Keratinocyte (primary cell): Measurements from ENCODE around the gene IL17REL. TPM values are rescaled to one million over a fixed set of nuclear protein-coding genes. Genes with fewer than 3 reads are reported as not detected.

Source experiments
- DNase-seq: peaks from one replicate; pipeline ENCODE4 v3.0.0-alpha.2; 2011; ENCODE audit warnings: low read depth, missing footprints, low spot score
- FAIRE-seq: peaks from 2 replicates; lab custom pipeline; 2011; peaks lifted over from hg19 to GRCh38; lab: Jason Lieb, UNC
- H2AFZ ChIP-seq: 2 replicates; pipeline ENCODE4 v1.6.0; 2012; ENCODE audit warnings: low read length, control low read depth, inconsistent platforms; ENCODE audit not compliant: control insufficient read depth
- H3K27ac ChIP-seq: 2 replicates; pipeline ENCODE4 v1.5.1; 2011; ENCODE audit warnings: low read length; ENCODE audit not compliant: control insufficient read depth, insufficient read depth
- H3K27me3 ChIP-seq: 3 replicates; pipeline ENCODE4 v1.6.0; 2011; ENCODE audit warnings: low read length; ENCODE audit not compliant: control insufficient read depth, insufficient read depth; ENCODE audit errors: extremely low read depth
- H3K36me3 ChIP-seq, 2 experiments: 2 replicates in 1 of 2; 3 replicates in 1 of 2; pipeline ENCODE4 v1.5.1; 2011; ENCODE audit warnings: low read length in 2 of 2, mild to moderate bottlenecking in 1 of 2; ENCODE audit not compliant: control insufficient read depth in 2 of 2, insufficient read depth in 2 of 2; ENCODE audit errors: extremely low read depth in 1 of 2
- H3K4me1 ChIP-seq: 3 replicates; pipeline ENCODE4 v1.5.1; 2011; ENCODE audit warnings: low read length; ENCODE audit not compliant: control insufficient read depth, insufficient read depth; ENCODE audit errors: extremely low read depth
- H3K4me2 ChIP-seq: 3 replicates; pipeline ENCODE4 v1.6.0; 2011; ENCODE audit warnings: low read depth, low read length; ENCODE audit not compliant: control insufficient read depth, insufficient read depth; ENCODE audit errors: extremely low read depth
- H3K4me3 ChIP-seq, 3 experiments: fragments of 200-600 bp in 1 of 3; sonication (generic) in 1 of 3; 2 replicates in 2 of 3; 3 replicates in 1 of 3; pipeline ENCODE4 v1.5.1; 2011 to 2016; ENCODE audit warnings: low read length in 3 of 3, mild to moderate bottlenecking in 3 of 3, control low read depth in 2 of 3, inconsistent platforms in 1 of 3, low read depth in 1 of 3, mixed read lengths in 1 of 3, mixed run types in 1 of 3, moderate library complexity in 1 of 3; ENCODE audit not compliant: control insufficient read depth in 2 of 3, insufficient read depth in 2 of 3; ENCODE audit errors: extremely low read depth in 1 of 3
- H3K79me2 ChIP-seq: 2 replicates; pipeline ENCODE4 v1.6.0; 2012; ENCODE audit warnings: low read length; ENCODE audit not compliant: control insufficient read depth, insufficient read depth
- H3K9ac ChIP-seq: 3 replicates; pipeline ENCODE4 v1.6.0; 2011; ENCODE audit warnings: low read length; ENCODE audit not compliant: control insufficient read depth, insufficient read depth; ENCODE audit errors: extremely low read depth
- H3K9me1 ChIP-seq: 3 replicates; pipeline ENCODE4 v1.6.0; 2011; ENCODE audit warnings: low read length; ENCODE audit not compliant: control insufficient read depth, insufficient read depth; ENCODE audit errors: extremely low read depth
- H3K9me3 ChIP-seq: 2 replicates; pipeline ENCODE4 v1.5.1; 2012; ENCODE audit warnings: low read depth, low read length; ENCODE audit not compliant: control insufficient read depth
- H4K20me1 ChIP-seq: 3 replicates; pipeline ENCODE4 v1.6.0; 2011; ENCODE audit warnings: low read length; ENCODE audit not compliant: control insufficient read depth, insufficient read depth; ENCODE audit errors: extremely low read depth
- EZH2 ChIP-seq: IDR thresholded peaks from one replicate; pipeline ENCODE4 v1.6.1; 2012; ENCODE audit warnings: inconsistent platforms, mild to moderate bottlenecking, low read length, moderate library complexity
- dilution Hi-C: fragments of 300-500 bp; cut with MboI; formaldehyde crosslinking; loops from one replicate; pipeline ENCODE4 v1.7.0; 2020; ENCODE audit warnings: low sequenced_read_pairs; ENCODE audit not compliant: extremely low pct_ligation_motif_present
- polyA plus RNA-seq, 5 experiments: library from polyadenylated mRNA; depleted of rRNA in 3 of 5; stranded (reverse) in 3 of 5; stranded (forward) in 1 of 5; unstranded in 1 of 5; fragments of >200 nt; gene quantifications; 1 replicate in 1 of 5; 2 replicates in 3 of 5; 3 replicates in 1 of 5; pipeline versions ENCODE4 v1.2.1 to v1.2.3, GENCODE V29; 2011 to 2012; ENCODE audit warnings: missing spikeins in 2 of 5, low read depth in 1 of 5, low replicate concordance in 1 of 5
- TF ChIP-seq, protein P1 (sequence below), 3 experiments: IDR thresholded peaks in 1 of 3; conservative IDR thresholded peaks in 1 of 3; optimal IDR thresholded peaks in 1 of 3; 2 replicates in 2 of 3; 3 replicates in 1 of 3; pipeline versions ENCODE3 to v1.5.1; 2011; ENCODE audit warnings: low read length in 3 of 3, mild to moderate bottlenecking in 3 of 3, moderate library complexity in 2 of 3, control low read depth in 1 of 3, inconsistent platforms in 1 of 3; ENCODE audit not compliant: insufficient read depth in 2 of 3; ENCODE audit errors: extremely low read depth in 1 of 3

The IL17REL gene
- polyA plus RNA-seq, 1 donor (not counting 4 experiments of a cell fraction or from before 2014, with no cell fraction given) = not detected

DNA sequence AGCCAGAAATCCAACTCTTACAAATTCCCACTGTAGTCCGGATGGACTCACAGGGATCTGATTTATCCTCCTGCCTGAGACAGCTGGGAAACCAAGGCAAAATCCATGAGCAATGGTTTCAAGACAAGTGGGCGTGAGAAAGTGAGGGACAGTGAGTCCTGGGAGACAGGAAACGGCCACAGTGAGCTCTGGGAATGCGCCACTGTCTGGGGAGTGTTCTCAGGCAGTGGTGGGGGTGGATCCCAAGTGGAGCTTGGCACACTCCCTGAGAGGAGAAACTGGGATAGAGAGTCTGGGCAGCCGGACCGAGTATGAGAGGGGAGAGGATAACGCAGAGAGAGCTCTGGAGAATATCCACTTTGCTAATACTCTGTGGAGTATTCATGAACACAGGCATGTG lies 9.8 kb downstream of the IL17REL start:
- no peaks in the 10 kb centered on the region for H3K9me3 ChIP-seq
- dilution Hi-C loops = no loop called here
- no peak overlapping the region for H3K27ac ChIP-seq
- no peaks in the 10 kb centered on the region for H4K20me1 ChIP-seq
- H3K4me2 ChIP-seq = no peak overlapping the region
- H3K79me2 ChIP-seq = no peaks in the 10 kb centered on the region
- no peak overlapping the region for H3K9ac ChIP-seq
- H3K4me1 ChIP-seq = no peaks in the 10 kb centered on the region
- no peak for FAIRE-seq
- TF ChIP-seq, protein P1, sequence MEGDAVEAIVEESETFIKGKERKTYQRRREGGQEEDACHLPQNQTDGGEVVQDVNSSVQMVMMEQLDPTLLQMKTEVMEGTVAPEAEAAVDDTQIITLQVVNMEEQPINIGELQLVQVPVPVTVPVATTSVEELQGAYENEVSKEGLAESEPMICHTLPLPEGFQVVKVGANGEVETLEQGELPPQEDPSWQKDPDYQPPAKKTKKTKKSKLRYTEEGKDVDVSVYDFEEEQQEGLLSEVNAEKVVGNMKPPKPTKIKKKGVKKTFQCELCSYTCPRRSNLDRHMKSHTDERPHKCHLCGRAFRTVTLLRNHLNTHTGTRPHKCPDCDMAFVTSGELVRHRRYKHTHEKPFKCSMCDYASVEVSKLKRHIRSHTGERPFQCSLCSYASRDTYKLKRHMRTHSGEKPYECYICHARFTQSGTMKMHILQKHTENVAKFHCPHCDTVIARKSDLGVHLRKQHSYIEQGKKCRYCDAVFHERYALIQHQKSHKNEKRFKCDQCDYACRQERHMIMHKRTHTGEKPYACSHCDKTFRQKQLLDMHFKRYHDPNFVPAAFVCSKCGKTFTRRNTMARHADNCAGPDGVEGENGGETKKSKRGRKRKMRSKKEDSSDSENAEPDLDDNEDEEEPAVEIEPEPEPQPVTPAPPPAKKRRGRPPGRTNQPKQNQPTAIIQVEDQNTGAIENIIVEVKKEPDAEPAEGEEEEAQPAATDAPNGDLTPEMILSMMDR (optimal IDR thresholded peaks at IDR 0.05 in 1 of 3, IDR thresholded peaks at IDR 0.05 in 1 of 3, conservative IDR thresholded peaks at IDR 0.05 in 1 of 3; ENCODE audit: extremely low read depth in 1 of 3, insufficient read depth in 2 of 3, low read length in 3 of 3) = no peak
- H3K27me3 ChIP-seq = no peaks in the 10 kb centered on the region
- no peaks in the 10 kb centered on the region for H3K9me1 ChIP-seq
- H3K4me3 ChIP-seq = no peak overlapping the region
- H3K36me3 ChIP-seq = no peaks in the 10 kb centered on the region
- no peak for DNase-seq
- no peak overlapping the region for H2AFZ ChIP-seq

DNA sequence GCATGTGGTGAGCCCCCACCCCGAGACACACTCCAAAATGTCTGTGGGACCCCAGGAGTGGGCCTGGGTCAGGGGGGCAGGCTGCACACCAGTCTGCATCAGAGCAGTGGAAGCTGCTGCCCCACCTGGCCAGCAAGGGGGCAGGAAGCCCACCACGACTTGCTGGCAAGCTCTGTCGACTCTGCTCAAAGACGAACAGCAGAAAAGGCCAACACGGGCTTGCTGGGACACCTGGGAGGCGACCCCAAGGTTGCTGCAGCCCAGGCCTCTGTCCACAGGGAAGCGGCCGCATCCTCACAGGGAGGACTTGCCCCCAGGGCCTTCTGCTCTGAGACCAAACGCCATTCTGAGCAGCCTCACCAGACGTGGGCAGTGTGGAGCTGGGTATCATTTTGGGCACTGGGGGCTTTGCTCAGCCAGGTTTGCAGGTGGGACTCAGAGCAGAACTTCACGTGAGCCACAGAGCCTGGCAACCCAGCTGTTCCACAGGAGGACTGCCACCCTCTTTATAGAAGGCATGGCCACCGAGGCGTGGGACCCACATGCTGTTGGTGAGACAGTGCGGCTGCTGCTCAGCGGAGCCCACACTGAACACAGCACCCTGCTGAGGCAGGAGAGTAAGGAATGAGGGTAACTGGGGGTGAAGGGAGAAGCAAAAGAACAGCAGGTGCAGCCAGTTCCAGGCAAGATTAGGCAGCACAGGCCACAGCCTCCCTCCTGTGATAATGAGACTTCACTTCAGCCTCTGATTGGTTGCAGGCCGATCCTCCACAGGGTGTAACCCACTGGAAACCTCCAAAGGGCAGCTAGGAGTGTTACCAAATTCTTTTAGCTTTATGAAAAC lies 11.0 kb downstream of the IL17REL start:
- Histone ChIP-seq H3K27me3 (no peaks in the 10 kb centered on the region), H3K4me2 (no peak overlapping the region), H3K4me3 (no peak overlapping the region), H3K9ac (no peak overlapping the region), H3K9me3 (no peaks in the 10 kb centered on the region), H3K9me1 (no peaks in the 10 kb centered on the region), H3K27ac (no peak overlapping the region), H3K79me2 (no peaks in the 10 kb centered on the region), H3K4me1 (no peaks in the 10 kb centered on the region), H3K36me3 (no peaks in the 10 kb centered on the region), H4K20me1 (no peaks in the 10 kb centered on the region), H2AFZ (no peak overlapping the region)
- TF ChIP-seq, protein P1 (optimal IDR thresholded peaks at IDR 0.05 in 1 of 3, IDR thresholded peaks at IDR 0.05 in 1 of 3, conservative IDR thresholded peaks at IDR 0.05 in 1 of 3; ENCODE audit: extremely low read depth in 1 of 3, insufficient read depth in 2 of 3, low read length in 3 of 3) = no peak
- no peak for TF ChIP-seq EZH2
- dilution Hi-C loops = no loop called here
- DNase-seq (no peak), FAIRE-seq (no peak)
